Germinal center (tissue), 1 donor: ENCODE data around the gene SSTR3.
"Not testable (repeated sequence)": the region's sequence is repeated elsewhere in the genome, so short reads cannot be mapped to it uniquely, and the experiment has no call there.

Source experiments
- DNase-seq: peaks from one replicate; pipeline ENCODE4 v3.0.0; 2012; ENCODE audit warnings: mixed read lengths, low spot score

The SSTR3 gene

GRCh38 chr22:37181681-37182080 lies 30.6 kb downstream of the SSTR3 start:
- no peak for DNase-seq

GRCh38 chr22:37180531-37181231 lies 31.6 kb downstream of the SSTR3 start:
- no peak for DNase-seq

- no peak for DNase-seq
Observed at GRCh38 chr22:37179622-37180420, 32.5 kb downstream of the SSTR3 start.

GRCh38 chr22:37179126-37179470 lies 33.2 kb downstream of the SSTR3 start:
- no peak for DNase-seq

- DNase-seq, result no peak
Observed at GRCh38 chr22:37178350-37179125, 33.7 kb downstream of the SSTR3 start.

- no peak for DNase-seq
Observed at GRCh38 chr22:37177755-37178154, 34.5 kb downstream of the SSTR3 start.

GRCh38 chr22:37177221-37177620 lies 35.1 kb downstream of the SSTR3 start:
- no peak for DNase-seq

GRCh38 chr22:37176464-37177061 lies 35.7 kb downstream of the SSTR3 start:
- DNase-seq, result no peak

- no peak for DNase-seq
Observed at GRCh38 chr22:37175414-37176281, 36.6 kb downstream of the SSTR3 start.

GRCh38 chr22:37174964-37175363 lies 37.3 kb downstream of the SSTR3 start:
- DNase-seq, result no peak

GRCh38 chr22:37173709-37174108 lies 38.6 kb downstream of the SSTR3 start:
- DNase-seq, result no peak

GRCh38 chr22:37172266-37173245 lies 39.7 kb downstream of the SSTR3 start:
- DNase-seq, result no peak

GRCh38 chr22:37171662-37172061 lies 40.6 kb downstream of the SSTR3 start:
- no peak for DNase-seq

GRCh38 chr22:37170689-37171405 lies 41.4 kb downstream of the SSTR3 start:
- not testable (repeated sequence) for DNase-seq

GRCh38 chr22:37169947-37170688 lies 42.2 kb downstream of the SSTR3 start:
- no peak for DNase-seq

- DNase-seq, result no peak
Observed at GRCh38 chr22:37169406-37169805, 42.9 kb downstream of the SSTR3 start.

GRCh38 chr22:37167981-37168647 lies 44.2 kb downstream of the SSTR3 start:
- DNase-seq, result no peak
